HG02938 (cell line): ENCODE measurements around the gene PTGS1.
"Not testable (repeated sequence)": the region's sequence is repeated elsewhere in the genome, so short reads cannot be mapped to it uniquely, and the experiment has no call there.

Experiments used
- ATAC-seq: cut with Tn5 transposase; IDR thresholded peaks from one replicate; pipeline ENCODE4 v1.9.1; 2021; ENCODE audit warnings: mild to moderate bottlenecking, moderate library complexity; ENCODE audit not compliant: unreplicated experiment

The PTGS1 gene

GRCh38 chr9:122370869-122371755 lies at the start of gene PTGS1:
TSS of gene PTGS1 (plus strand) at chr9:122371024. CDS start at chr9:122371085, 61 bp downstream.
- ATAC-seq: peak; percentile 42

GRCh38 chr9:122322553-122322952 lies 48.3 kb upstream of the PTGS1 start:
- ATAC-seq: no peak

GRCh38 chr9:122324665-122325064 lies 46.2 kb upstream of the PTGS1 start:
- ATAC-seq: not testable (repeated sequence)

- no peak for ATAC-seq
These were observed 45.7 kb upstream of the PTGS1 start for GRCh38 chr9:122325124-122325523.

- peak; percentile 47 for ATAC-seq
These were observed 43.6 kb upstream of the PTGS1 start for GRCh38 chr9:122327175-122327574.

- ATAC-seq: no peak
These were observed 41.2 kb upstream of the PTGS1 start for GRCh38 chr9:122329597-122329996.

GRCh38 chr9:122330466-122330865 lies 40.4 kb upstream of the PTGS1 start:
- ATAC-seq: not testable (repeated sequence)

GRCh38 chr9:122331523-122331927 lies 39.3 kb upstream of the PTGS1 start:
- ATAC-seq: no peak

- ATAC-seq: no peak
These were observed 38.7 kb upstream of the PTGS1 start for GRCh38 chr9:122332083-122332482.

GRCh38 chr9:122332644-122333043 lies 38.2 kb upstream of the PTGS1 start:
- ATAC-seq: no peak

- no peak for ATAC-seq
These were observed 37.5 kb upstream of the PTGS1 start for GRCh38 chr9:122333169-122333808.

GRCh38 chr9:122334916-122335315 lies 35.9 kb upstream of the PTGS1 start:
- no peak for ATAC-seq

- ATAC-seq: no peak
These were observed 34.6 kb upstream of the PTGS1 start for GRCh38 chr9:122336189-122336588.

GRCh38 chr9:122336866-122337555 lies 33.8 kb upstream of the PTGS1 start:
- no peak for ATAC-seq

- ATAC-seq: no peak
These were observed 33.3 kb upstream of the PTGS1 start for GRCh38 chr9:122337556-122337929.

- ATAC-seq: no peak
These were observed 32.3 kb upstream of the PTGS1 start for GRCh38 chr9:122338536-122338935.

- no peak for ATAC-seq
These were observed 31.8 kb upstream of the PTGS1 start for GRCh38 chr9:122338994-122339393.

- no peak for ATAC-seq
These were observed 31.2 kb upstream of the PTGS1 start for GRCh38 chr9:122339579-122339978.

GRCh38 chr9:122340161-122340560 lies 30.7 kb upstream of the PTGS1 start:
- ATAC-seq: no peak

- no peak for ATAC-seq
These were observed 28.3 kb upstream of the PTGS1 start for GRCh38 chr9:122342323-122343050.
